ENCODE results near the gene TUBB2A. TPM values are rescaled to one million over a fixed set of nuclear protein-coding genes. Genes with fewer than 3 reads are reported as not detected.
"Not testable (repeated sequence)": the region's sequence is repeated elsewhere in the genome, so short reads cannot be mapped to it uniquely, and the experiment has no call there.

The TUBB2A gene
- total and polyA plus RNA-seq, 2 of the 13 experiments (the other 11 are each of a cell fraction or from before 2014, with no cell fraction given): 35.3 to 106 TPM

DNA sequence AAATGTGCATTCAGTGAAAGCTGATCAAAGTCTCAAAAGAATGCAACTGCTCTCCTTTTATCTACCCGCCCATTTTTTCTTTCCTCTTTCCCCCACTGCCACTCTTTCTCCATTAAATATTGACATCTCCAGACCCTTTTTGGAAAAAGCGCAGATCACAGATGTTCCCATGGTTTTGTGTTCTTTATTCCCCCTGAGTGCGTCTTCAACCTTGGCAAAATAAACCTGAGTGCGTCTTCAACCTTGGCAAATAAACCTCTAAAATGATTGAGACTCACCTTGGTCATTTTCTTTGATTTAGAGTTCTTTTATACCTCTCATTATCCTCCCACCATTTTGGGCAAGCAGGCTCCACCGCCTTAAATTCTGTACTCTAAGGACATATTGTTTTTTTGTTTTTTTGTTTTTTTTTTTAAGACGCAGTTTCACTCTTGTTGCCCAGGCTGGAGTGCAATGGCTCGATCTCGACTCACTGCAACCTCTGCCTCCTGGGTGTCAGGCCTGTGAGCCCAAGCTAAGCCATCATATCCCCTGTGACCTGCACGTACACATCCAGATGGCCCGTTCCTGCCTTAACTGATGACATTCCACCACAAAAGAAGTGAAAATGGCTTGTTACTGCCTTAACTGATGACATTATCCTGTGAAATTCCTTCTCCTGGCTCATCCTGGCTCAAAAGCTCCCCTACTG is 9.3 kb upstream of the TUBB2A start:
- DNase-seq (ENCODE audit: low spot score): peak; percentile 47
- H3K36me3 ChIP-seq (replicated peaks in 1 of 2; ENCODE audit: control insufficient read depth in 1 of 2, insufficient read depth in 2 of 2, low read length in 2 of 2); H3K27ac ChIP-seq (ENCODE audit: extremely low read length, insufficient read depth, low read length); BruUV-seq (replicated peaks); H3K79me2 ChIP-seq (ENCODE audit: insufficient read depth, low read length); intact Hi-C loops (cut with micrococcal nuclease; ENCODE audit: unreplicated experiment); H3K4me3 ChIP-seq (replicated peaks in 1 of 3; ENCODE audit: insufficient read depth in 1 of 3, low read depth in 2 of 3, low read length in 3 of 3); in situ Hi-C loops (cut with HindIII; ENCODE audit: extremely low pct_ligation_motif_present, low pct_unique_long_range_greater_than_20kb); H4K20me1 ChIP-seq (ENCODE audit: insufficient read depth, low read length); H3K9me3 ChIP-seq (ENCODE audit: low read length); H2AFZ ChIP-seq (ENCODE audit: low read length); ATAC-seq; FAIRE-seq; H3K27me3 ChIP-seq (ENCODE audit: control insufficient read depth in 1 of 2, insufficient read depth in 2 of 2, low read length in 2 of 2); H3K9ac ChIP-seq (ENCODE audit: insufficient read depth, low read depth, low read length); CTCF ChIA-PET (ENCODE audit: low intra/inter-chr PET ratio, low total read pairs): not testable (repeated sequence)
- Histone ChIP-seq H3K4me2 (ENCODE audit: low read depth, low read length) (0 out of 2 replicates have a peak overlapping the region, but pooled peaks have one; percentile 37), H3K4me1 (ENCODE audit: insufficient read depth, low read length) (peaks cover 41% of the 10 kb centered on the region)
- 69% methylated on average over 10 of the region's 10 CpGs for WGBS (ENCODE audit: low lambda C conversion rate)
- POLR2A ChIA-PET: interaction anchor here (1.2 to 2.4 kb wide), 5 partner anchors 10 to 81 kb away, joined by 3 to 8 read pairs (median 5); no protein-coding TSS in a partner anchor

DNA sequence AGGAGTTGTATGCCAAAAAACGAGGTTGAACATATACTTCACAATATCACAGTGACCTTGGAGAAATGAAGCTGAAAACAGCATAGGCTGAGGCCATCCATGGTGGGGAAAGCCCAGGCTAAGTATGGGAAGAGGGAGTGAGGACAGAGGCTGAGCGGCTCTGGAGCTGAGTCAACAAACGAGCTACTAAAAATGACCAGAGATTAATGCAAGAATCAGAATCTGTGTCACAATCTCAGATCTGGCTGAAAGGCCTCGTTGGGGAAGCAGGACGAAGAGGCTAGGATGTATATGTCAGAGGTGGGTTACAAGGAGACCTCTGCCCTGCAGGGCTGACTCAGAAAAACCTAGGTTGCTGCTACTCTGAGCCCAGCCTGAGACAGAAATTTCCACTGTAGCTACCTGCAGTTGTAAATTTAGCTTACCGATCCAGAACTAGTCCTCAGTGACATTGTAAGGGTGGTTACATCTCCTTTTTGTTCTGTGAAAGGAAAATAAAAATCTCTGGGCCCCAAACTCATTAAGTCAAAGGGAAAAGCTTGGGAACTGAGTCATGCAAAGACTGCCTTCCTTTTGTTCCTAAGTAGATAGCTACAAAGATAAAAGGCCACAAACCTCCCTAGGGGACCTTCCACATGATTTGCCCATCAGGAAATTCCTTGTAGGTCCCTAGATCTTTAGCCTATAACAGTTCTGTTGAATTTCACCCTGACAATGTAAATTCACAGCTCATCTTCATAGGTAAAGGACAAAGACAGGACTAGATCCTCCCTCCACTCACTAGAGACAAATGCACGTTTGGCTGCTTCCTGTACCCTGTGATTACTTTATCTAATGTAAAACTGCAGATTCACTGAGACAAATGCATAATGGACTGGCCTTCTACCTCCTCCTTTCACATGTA is 8.5 kb upstream of the TUBB2A start:
- WGBS (ENCODE audit: low lambda C conversion rate): 8% methylated on average over 7 of the region's 7 CpGs
- peak overlapping the region; percentile 37 for H3K4me2 ChIP-seq (ENCODE audit: low read depth, low read length)
- FAIRE-seq (no peak), ATAC-seq (no peak), DNase-seq (ENCODE audit: low spot score) (peak; percentile 18)
- intact Hi-C loops (cut with micrococcal nuclease; ENCODE audit: unreplicated experiment) (no loop called here), in situ Hi-C loops (cut with HindIII; ENCODE audit: extremely low pct_ligation_motif_present, low pct_unique_long_range_greater_than_20kb) (no loop called here)
- H3K27ac ChIP-seq (ENCODE audit: extremely low read length, insufficient read depth, low read length): no peak overlapping the region
- ChIA-PET POLR2A (interaction anchor here (1.2 to 2.4 kb wide), 5 partner anchors 11 to 82 kb away, joined by 3 to 8 read pairs (median 5); no protein-coding TSS in a partner anchor), CTCF (ENCODE audit: low intra/inter-chr PET ratio, low total read pairs) (no interaction called here)
- H3K9ac ChIP-seq (ENCODE audit: insufficient read depth, low read depth, low read length): no peak overlapping the region
- no peaks in the 10 kb centered on the region for H3K9me3 ChIP-seq (ENCODE audit: low read length)
- no peak overlapping the region for H2AFZ ChIP-seq (ENCODE audit: low read length)
- H3K4me3 ChIP-seq (replicated peaks in 1 of 3; ENCODE audit: insufficient read depth in 1 of 3, low read depth in 2 of 3, low read length in 3 of 3): no peak overlapping the region
- H4K20me1 ChIP-seq (ENCODE audit: insufficient read depth, low read length): no peaks in the 10 kb centered on the region
- H3K36me3 ChIP-seq (replicated peaks in 1 of 2; ENCODE audit: control insufficient read depth in 1 of 2, insufficient read depth in 2 of 2, low read length in 2 of 2): no peaks in the 10 kb centered on the region
- TF ChIP-seq, protein P1, sequence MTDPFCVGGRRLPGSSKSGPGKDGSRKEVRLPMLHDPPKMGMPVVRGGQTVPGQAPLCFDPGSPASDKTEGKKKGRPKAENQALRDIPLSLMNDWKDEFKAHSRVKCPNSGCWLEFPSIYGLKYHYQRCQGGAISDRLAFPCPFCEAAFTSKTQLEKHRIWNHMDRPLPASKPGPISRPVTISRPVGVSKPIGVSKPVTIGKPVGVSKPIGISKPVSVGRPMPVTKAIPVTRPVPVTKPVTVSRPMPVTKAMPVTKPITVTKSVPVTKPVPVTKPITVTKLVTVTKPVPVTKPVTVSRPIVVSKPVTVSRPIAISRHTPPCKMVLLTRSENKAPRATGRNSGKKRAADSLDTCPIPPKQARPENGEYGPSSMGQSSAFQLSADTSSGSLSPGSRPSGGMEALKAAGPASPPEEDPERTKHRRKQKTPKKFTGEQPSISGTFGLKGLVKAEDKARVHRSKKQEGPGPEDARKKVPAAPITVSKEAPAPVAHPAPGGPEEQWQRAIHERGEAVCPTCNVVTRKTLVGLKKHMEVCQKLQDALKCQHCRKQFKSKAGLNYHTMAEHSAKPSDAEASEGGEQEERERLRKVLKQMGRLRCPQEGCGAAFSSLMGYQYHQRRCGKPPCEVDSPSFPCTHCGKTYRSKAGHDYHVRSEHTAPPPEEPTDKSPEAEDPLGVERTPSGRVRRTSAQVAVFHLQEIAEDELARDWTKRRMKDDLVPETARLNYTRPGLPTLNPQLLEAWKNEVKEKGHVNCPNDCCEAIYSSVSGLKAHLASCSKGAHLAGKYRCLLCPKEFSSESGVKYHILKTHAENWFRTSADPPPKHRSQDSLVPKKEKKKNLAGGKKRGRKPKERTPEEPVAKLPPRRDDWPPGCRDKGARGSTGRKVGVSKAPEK (CRISPR knock-in tag; IDR thresholded peaks at IDR 0.05; ENCODE audit: borderline replicate concordance): no peak
- TF ChIP-seq FOXA1 (IDR thresholded peaks at IDR 0.05): no peak
- peak; percentile 12; the same call in 1 of the 2 replicates for TF ChIP-seq FOXA1 (CRISPR knock-in tag; IDR thresholded peaks at IDR 0.05)
- 0 out of 2 replicates have a peak, but pooled peaks have one; percentile 34 for TF ChIP-seq ZNF354B (CRISPR knock-in tag; IDR thresholded peaks at IDR 0.05)
- peak; percentile 24; the same call in 1 of the 2 replicates for TF ChIP-seq FOSL2 (CRISPR knock-in tag; IDR thresholded peaks at IDR 0.05)
- no peak for TF ChIP-seq ZNF496 (CRISPR knock-in tag; IDR thresholded peaks at IDR 0.05; ENCODE audit: insufficient replicate concordance)
- no peak for TF ChIP-seq PAF1 (CRISPR knock-in tag; IDR thresholded peaks at IDR 0.05)
- TF ChIP-seq SOX6 (IDR thresholded peaks at IDR 0.05): no peak
- no peak for TF ChIP-seq SOX6 (CRISPR knock-in tag; IDR thresholded peaks at IDR 0.05)
- TF ChIP-seq ZNF614 (CRISPR knock-in tag; IDR thresholded peaks at IDR 0.05; ENCODE audit: borderline replicate concordance): peak; percentile 62; the same call in 1 of the 2 replicates
- peak; percentile 28; the same call in 1 of the 2 replicates for TF ChIP-seq CEBPB (IDR thresholded peaks at IDR 0.05; ENCODE audit: borderline replicate concordance, low read depth, low read length)
- H3K79me2 ChIP-seq (ENCODE audit: insufficient read depth, low read length): no peaks in the 10 kb centered on the region
- H3K4me1 ChIP-seq (ENCODE audit: insufficient read depth, low read length): peaks cover 41% of the 10 kb centered on the region
- no TSS peak for BruUV-seq (replicated peaks)
- H3K27me3 ChIP-seq (ENCODE audit: control insufficient read depth in 1 of 2, insufficient read depth in 2 of 2, low read length in 2 of 2): no peaks in the 10 kb centered on the region

Data from HepG2 (cell line).